Metanephros (tissue), 2 donors: Measurements from ENCODE around the gene TTC17. TPM values are rescaled to one million over a fixed set of nuclear protein-coding genes. Genes with fewer than 3 reads are reported as not detected.

ENCODE experiments used
- small RNA-seq: library from RNA; depleted of rRNA; stranded (forward); fragments of <200 nt; gene quantifications from one replicate; pipeline ENCODE3, GENCODE V24; 2014; ENCODE audit warnings: low replicate concordance
- total RNA-seq: library from RNA; depleted of rRNA; stranded (reverse); fragments of >200 nt; gene quantifications from one replicate; pipeline ENCODE4 v1.2.3, GENCODE V29; 2014

Gene TTC17, protein sequence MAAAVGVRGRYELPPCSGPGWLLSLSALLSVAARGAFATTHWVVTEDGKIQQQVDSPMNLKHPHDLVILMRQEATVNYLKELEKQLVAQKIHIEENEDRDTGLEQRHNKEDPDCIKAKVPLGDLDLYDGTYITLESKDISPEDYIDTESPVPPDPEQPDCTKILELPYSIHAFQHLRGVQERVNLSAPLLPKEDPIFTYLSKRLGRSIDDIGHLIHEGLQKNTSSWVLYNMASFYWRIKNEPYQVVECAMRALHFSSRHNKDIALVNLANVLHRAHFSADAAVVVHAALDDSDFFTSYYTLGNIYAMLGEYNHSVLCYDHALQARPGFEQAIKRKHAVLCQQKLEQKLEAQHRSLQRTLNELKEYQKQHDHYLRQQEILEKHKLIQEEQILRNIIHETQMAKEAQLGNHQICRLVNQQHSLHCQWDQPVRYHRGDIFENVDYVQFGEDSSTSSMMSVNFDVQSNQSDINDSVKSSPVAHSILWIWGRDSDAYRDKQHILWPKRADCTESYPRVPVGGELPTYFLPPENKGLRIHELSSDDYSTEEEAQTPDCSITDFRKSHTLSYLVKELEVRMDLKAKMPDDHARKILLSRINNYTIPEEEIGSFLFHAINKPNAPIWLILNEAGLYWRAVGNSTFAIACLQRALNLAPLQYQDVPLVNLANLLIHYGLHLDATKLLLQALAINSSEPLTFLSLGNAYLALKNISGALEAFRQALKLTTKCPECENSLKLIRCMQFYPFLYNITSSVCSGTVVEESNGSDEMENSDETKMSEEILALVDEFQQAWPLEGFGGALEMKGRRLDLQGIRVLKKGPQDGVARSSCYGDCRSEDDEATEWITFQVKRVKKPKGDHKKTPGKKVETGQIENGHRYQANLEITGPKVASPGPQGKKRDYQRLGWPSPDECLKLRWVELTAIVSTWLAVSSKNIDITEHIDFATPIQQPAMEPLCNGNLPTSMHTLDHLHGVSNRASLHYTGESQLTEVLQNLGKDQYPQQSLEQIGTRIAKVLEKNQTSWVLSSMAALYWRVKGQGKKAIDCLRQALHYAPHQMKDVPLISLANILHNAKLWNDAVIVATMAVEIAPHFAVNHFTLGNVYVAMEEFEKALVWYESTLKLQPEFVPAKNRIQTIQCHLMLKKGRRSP
- total RNA-seq: 135 TPM

DNA sequence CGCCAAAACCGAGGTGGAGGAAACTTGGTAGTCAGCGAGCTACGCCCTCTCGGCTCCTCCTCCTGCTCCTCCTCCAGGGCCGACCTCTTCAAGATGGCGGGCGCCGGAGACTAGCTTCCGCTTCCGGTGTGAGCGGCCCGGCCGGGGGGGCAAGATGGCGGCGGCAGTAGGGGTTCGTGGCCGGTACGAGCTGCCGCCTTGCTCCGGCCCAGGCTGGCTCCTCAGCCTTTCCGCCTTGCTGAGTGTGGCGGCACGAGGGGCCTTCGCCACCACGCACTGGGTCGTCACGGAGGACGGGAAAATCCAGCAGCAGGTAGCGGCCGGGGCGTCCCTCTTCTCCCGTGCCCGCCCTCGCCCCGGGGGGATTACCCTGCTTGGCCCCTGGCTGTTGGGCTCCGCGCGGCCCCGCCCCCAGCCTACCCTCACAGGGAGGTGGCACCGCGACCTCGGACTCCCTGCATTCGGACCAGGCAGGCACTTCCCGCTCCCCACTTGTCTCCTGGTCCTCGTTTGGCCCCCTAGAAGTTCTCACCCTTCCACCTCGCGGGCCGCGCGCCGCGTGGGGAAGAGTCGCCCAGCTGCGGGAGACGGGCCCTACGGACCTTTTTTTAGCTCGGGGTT is at the start of gene TTC17:
Gene TTC17 (plus strand): TSS at position 120 of the 621 bp plus-strand sequence. CDS start 35 bp downstream, at position 155.

DNA sequence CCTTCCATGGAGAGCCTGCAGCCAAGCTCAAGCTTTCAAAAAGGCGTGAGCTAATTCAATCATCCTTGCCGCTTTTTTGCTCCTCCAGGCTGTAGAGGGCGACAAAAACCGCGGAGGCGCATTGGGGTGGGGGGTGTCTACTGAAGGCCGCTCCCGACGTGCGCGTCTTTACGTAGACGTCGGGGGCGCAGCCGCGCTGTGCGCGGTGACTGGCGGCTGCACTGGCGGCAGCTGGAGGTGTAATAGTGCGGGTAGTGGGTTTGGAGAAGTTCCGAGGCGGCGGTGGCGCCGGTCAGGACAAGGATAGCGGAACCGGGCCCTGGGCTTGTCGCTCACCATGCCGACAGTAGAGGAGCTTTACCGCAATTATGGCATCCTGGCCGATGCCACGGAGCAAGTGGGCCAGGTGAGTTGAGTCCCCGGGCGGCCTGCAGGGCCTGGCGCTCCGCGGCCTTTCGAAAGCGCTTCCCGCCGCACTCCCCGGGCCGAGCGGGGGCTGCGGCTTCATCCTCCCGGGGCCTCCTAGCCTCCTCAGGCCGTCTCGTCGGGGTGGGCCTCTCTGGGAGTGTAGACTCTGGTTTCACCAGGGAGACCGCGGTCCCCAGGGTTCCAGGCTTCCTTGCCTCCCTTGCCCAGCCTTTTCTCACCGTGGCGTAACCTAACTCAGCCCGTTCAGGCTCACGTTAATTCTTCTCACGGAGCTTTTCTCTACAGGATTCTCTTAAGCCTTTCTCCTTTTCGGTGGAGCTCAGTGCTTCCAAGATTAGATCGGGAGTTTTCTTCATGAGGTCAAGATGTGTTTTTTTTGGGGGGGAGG is 46.7 kb upstream of the TTC17 start, which contains the start of gene API5:
Gene API5 (plus strand): TSS at position 206 of the 817 bp plus-strand sequence. CDS start 132 bp downstream, at position 338.

Small RNA genes within 50 kb of the gene (small RNA-seq; reads per million reads assigned to genes)
- gene RF00019 (not detected), gene RN7SKP287 (not detected)

Other genes starting within 250 kb of the TTC17 start
- 60.0 TPM for gene API5, start 46.9 kb upstream of the TTC17 start, total RNA-seq